GM12865 (cell line): ENCODE measurements around the gene NDUFAF3.

Experiments
- DNase-seq: peaks from one replicate; pipeline ENCODE4 v3.0.0; 2010; ENCODE audit warnings: low read depth
- H3K4me3 ChIP-seq: 2 replicates; pipeline ENCODE4 v1.5.1; 2011; ENCODE audit warnings: mild to moderate bottlenecking, low read depth, low read length, control low read depth
- CTCF ChIP-seq: IDR thresholded peaks from 2 replicates; pipeline ENCODE4 v1.5.1; 2011; ENCODE audit warnings: low read length, control low read depth, low read depth, inconsistent platforms; ENCODE audit not compliant: insufficient read depth; ENCODE audit errors: missing control alignments

Gene NDUFAF3

DNA sequence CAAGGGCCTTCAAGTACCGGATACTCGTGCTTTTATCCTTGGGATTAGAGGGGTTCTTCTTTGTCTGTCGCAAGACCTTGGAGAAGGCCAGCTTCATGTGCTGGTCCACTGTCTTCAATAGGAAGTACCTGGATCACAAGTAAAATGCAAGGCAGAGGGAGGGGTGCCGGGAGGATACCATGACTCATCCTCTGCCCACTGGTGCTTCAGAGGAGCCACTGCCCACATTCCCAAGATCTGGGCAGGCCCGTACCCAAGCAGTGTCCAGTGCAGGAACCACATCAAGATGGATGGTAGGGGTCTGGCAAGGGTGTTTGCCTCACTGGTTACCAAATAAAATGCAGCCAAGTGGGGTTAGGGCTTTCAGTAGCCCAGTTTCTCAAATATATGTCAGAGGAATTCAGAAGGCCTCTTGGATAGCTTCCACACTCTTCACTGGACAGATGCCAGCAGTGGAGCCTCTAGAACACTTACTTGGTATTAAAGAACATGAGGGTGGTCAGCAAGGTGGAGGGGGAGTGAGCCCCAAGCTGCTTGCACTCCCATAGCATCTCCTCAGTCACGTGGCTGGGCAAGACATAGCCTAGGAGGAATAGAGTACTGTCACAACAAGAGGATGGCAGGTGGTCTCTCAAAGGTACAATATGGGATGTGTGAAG, 10.9 kb downstream of the NDUFAF3 start:
- no peak for TF ChIP-seq CTCF
- no peak for DNase-seq

GRCh38 chr3:49034650-49035049, 12.7 kb downstream of the NDUFAF3 start:
- H3K4me3 ChIP-seq: no peak overlapping the region
- no peak for DNase-seq
- no peak for TF ChIP-seq CTCF

More for the DNA sequence above, 10.9 kb downstream of the NDUFAF3 start:
- H3K4me3 ChIP-seq: no peak overlapping the region

- H3K4me3 ChIP-seq: no peak overlapping the region
- DNase-seq: no peak
- TF ChIP-seq CTCF: no peak
These were observed 13.4 kb downstream of the NDUFAF3 start for GRCh38 chr3:49035281-49035680.

GRCh38 chr3:49053543-49053942, 31.6 kb downstream of the NDUFAF3 start:
- DNase-seq: no peak
- no peak for TF ChIP-seq CTCF
- H3K4me3 ChIP-seq: no peak overlapping the region

- no peak for TF ChIP-seq CTCF
- no peak overlapping the region for H3K4me3 ChIP-seq
- DNase-seq: no peak
These were observed 32.5 kb downstream of the NDUFAF3 start for GRCh38 chr3:49054344-49054862.

- no peak for TF ChIP-seq CTCF
- H3K4me3 ChIP-seq: no peak overlapping the region
- no peak for DNase-seq
These were observed 35.3 kb downstream of the NDUFAF3 start for GRCh38 chr3:49057268-49057667.

GRCh38 chr3:49058011-49058410, 36.1 kb downstream of the NDUFAF3 start:
- no peak for TF ChIP-seq CTCF
- no peak overlapping the region for H3K4me3 ChIP-seq
- no peak for DNase-seq
